NOMO-1 treated with DMSO at 0.1 percent for 48 hours (cell line): ENCODE results near the gene EFNB2.

ENCODE experiments used
- DNase-seq: peaks from one replicate; lab custom pipeline; 2025; ENCODE audit not compliant: unreplicated experiment; lab: John Stamatoyannopoulos, UW

EFNB2 gene

GRCh38 chr13:106462710-106463109 lies 72.8 kb downstream of the EFNB2 start:
- DNase-seq, result no peak

GRCh38 chr13:106455777-106456176 lies 79.7 kb downstream of the EFNB2 start:
- DNase-seq, result no peak

- no peak for DNase-seq
Observed at GRCh38 chr13:106455190-106455589, 80.3 kb downstream of the EFNB2 start.

- no peak for DNase-seq
Observed at GRCh38 chr13:106453101-106453500, 82.4 kb downstream of the EFNB2 start.

- no peak for DNase-seq
Observed at GRCh38 chr13:106450991-106451390, 84.5 kb downstream of the EFNB2 start.

- DNase-seq, result no peak
Observed at GRCh38 chr13:106449096-106449495, 86.4 kb downstream of the EFNB2 start.

- no peak for DNase-seq
Observed at GRCh38 chr13:106445996-106446395, 89.5 kb downstream of the EFNB2 start.

GRCh38 chr13:106443607-106444322 lies 91.7 kb downstream of the EFNB2 start:
- DNase-seq, result no peak

GRCh38 chr13:106440866-106441265 lies 94.6 kb downstream of the EFNB2 start:
- DNase-seq, result no peak
